GM20431 (cell line): ENCODE results near the gene KRT28.
"Not testable (repeated sequence)": the region's sequence is repeated elsewhere in the genome, so short reads cannot be mapped to it uniquely, and the experiment has no call there.

Experiments used
- in situ Hi-C: fragments of 300-500 bp; cut with MseI, MboI; formaldehyde crosslinking; loops from one replicate; pipeline ENCODE4 v1.15.0; 2020; ENCODE audit warnings: low sequenced_read_pairs; ENCODE audit not compliant: unreplicated experiment

Gene KRT28

GRCh38 chr17:40791111-40791510 lies 8.6 kb downstream of the KRT28 start:
- in situ Hi-C loops = no loop called here

- in situ Hi-C loops = no loop called here
These were observed 17.3 kb downstream of the KRT28 start, which contains the start of gene KRT27 for GRCh38 chr17:40782450-40782849. Gene KRT27, minus strand, starts transcription at chr17:40782550. Its CDS starts 57 bp downstream, at chr17:40782493.

- in situ Hi-C loops = no loop called here
These were observed 20.4 kb downstream of the KRT28 start for GRCh38 chr17:40779181-40779909.

- in situ Hi-C loops = no loop called here
These were observed 21.3 kb downstream of the KRT28 start for GRCh38 chr17:40778461-40778860.

- in situ Hi-C loops = no loop called here
These were observed 21.8 kb downstream of the KRT28 start for GRCh38 chr17:40777971-40778370.

- in situ Hi-C loops = no loop called here
These were observed 22.3 kb downstream of the KRT28 start for GRCh38 chr17:40777459-40777858.

GRCh38 chr17:40775945-40776344 lies 23.8 kb downstream of the KRT28 start:
- in situ Hi-C loops = no loop called here

GRCh38 chr17:40772101-40772500 lies 27.7 kb downstream of the KRT28 start, which contains the start of gene KRT26:
Gene KRT26, minus strand, starts transcription at chr17:40772201. Its CDS starts 88 bp downstream, at chr17:40772113.
- in situ Hi-C loops = no loop called here

GRCh38 chr17:40765657-40766056 lies 34.1 kb downstream of the KRT28 start:
- in situ Hi-C loops = no loop called here

- in situ Hi-C loops = no loop called here
These were observed 36.0 kb downstream of the KRT28 start for GRCh38 chr17:40763752-40764151.

- in situ Hi-C loops = no loop called here
These were observed 39.4 kb downstream of the KRT28 start for GRCh38 chr17:40760105-40761016.

- in situ Hi-C loops = no loop called here
These were observed 44.5 kb downstream of the KRT28 start, which contains the start of gene KRT25 for GRCh38 chr17:40755231-40755630. Gene KRT25, minus strand, starts transcription at chr17:40755331. Its CDS starts 60 bp downstream, at chr17:40755271.

- in situ Hi-C loops = no loop called here
These were observed 46.0 kb downstream of the KRT28 start for GRCh38 chr17:40753804-40754203.

GRCh38 chr17:40751065-40751464 lies 48.7 kb downstream of the KRT28 start:
- in situ Hi-C loops = no loop called here

GRCh38 chr17:40750391-40750790 lies 49.4 kb downstream of the KRT28 start:
- in situ Hi-C loops = no loop called here

GRCh38 chr17:40748666-40749065 lies 51.1 kb downstream of the KRT28 start:
- in situ Hi-C loops = not testable (repeated sequence)
